BE2C (cell line): ENCODE measurements around the gene GABRP.

Experiments used
- DNase-seq: peaks from one replicate; pipeline ENCODE4 v3.0.0-alpha.2; 2020
- H3K27me3 ChIP-seq: fragments of 250-450 bp; sonication (Bioruptor Pico); 2 replicates; pipeline ENCODE4 v1.5.1; 2020; ENCODE audit warnings: mild to moderate bottlenecking
- H3K36me3 ChIP-seq: fragments of 250-450 bp; sonication (Bioruptor Pico); 2 replicates; pipeline ENCODE4 v1.5.1; 2020; ENCODE audit warnings: mild to moderate bottlenecking
- H3K4me1 ChIP-seq: fragments of 250-450 bp; sonication (Bioruptor Pico); 2 replicates; pipeline ENCODE4 v1.5.1; 2020
- H3K4me3 ChIP-seq: 2 replicates; pipeline ENCODE4 v1.5.1; 2011; ENCODE audit warnings: low read depth, low read length
- H3K9me3 ChIP-seq: fragments of 250-450 bp; sonication (Bioruptor Pico); 2 replicates; pipeline ENCODE4 v1.5.1; 2020
- CTCF ChIP-seq: IDR thresholded peaks from 2 replicates; pipeline ENCODE4 v1.5.1; 2012; ENCODE audit warnings: mild to moderate bottlenecking, low read depth, low read length

Gene GABRP

GRCh38 chr5:170863646-170864045 lies 80.1 kb downstream of the GABRP start:
- Histone ChIP-seq H3K9me3 (peaks cover 5% of the 10 kb centered on the region), H3K27me3 (no peaks in the 10 kb centered on the region), H3K4me3 (no peak overlapping the region), H3K36me3 (no peaks in the 10 kb centered on the region), H3K4me1 (no peaks in the 10 kb centered on the region)
- TF ChIP-seq CTCF, result no peak
- DNase-seq, result no peak
